Transverse colon (tissue), 4 donors: ENCODE data around the gene TNFAIP8L3.

Experiments
- POLR2AphosphoS5 ChIP-seq, 3 donors: sonication (generic); formaldehyde crosslinking; IDR thresholded peaks; one replicate each; pipeline ENCODE4 v1.6.1; 2016; ENCODE audit warnings: antibody characterized with exemption in 3 of 3
- TF ChIP-seq, protein P1 (sequence below), 5 experiments: fragments of 200-600 bp in 3 of 5; fragments of 450-650 bp in 2 of 5; sonication (generic) in 3 of 5; IDR thresholded peaks; 1 replicate in 2 of 5; 2 replicates in 3 of 5; pipeline ENCODE4 v1.5.1; 2016 to 2017; ENCODE audit warnings: antibody characterized with exemption in 5 of 5, inconsistent platforms in 3 of 5, mild to moderate bottlenecking in 2 of 5, moderate library complexity in 1 of 5

DNA sequence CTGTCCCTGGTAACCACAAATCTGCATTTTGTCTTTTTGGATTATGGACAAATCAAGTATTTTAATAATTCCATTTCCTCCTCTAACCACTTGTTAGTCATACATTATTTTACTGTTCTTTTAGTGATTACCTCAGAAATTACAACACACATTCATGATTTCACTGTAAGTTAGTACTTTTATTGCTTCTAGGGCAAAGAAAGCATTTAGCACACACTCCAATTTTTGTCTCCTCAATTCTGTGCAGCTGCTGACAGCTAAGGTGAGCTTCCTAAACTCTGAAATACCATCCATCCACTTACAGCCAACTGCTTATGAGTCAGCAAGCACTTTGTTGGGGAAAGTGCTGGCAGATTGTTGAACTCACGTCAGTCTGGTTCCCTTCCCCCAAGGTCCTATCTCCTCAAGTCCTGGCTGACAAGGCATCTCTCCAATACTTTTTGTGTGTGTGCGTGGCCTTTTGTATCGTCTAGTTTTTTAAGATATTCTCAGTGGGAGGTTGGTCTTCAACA is 49.4 kb upstream of the TNFAIP8L3 start:
- no peak for TF ChIP-seq POLR2AphosphoS5 (IDR thresholded peaks at IDR 0.05)
- TF ChIP-seq, protein P1, sequence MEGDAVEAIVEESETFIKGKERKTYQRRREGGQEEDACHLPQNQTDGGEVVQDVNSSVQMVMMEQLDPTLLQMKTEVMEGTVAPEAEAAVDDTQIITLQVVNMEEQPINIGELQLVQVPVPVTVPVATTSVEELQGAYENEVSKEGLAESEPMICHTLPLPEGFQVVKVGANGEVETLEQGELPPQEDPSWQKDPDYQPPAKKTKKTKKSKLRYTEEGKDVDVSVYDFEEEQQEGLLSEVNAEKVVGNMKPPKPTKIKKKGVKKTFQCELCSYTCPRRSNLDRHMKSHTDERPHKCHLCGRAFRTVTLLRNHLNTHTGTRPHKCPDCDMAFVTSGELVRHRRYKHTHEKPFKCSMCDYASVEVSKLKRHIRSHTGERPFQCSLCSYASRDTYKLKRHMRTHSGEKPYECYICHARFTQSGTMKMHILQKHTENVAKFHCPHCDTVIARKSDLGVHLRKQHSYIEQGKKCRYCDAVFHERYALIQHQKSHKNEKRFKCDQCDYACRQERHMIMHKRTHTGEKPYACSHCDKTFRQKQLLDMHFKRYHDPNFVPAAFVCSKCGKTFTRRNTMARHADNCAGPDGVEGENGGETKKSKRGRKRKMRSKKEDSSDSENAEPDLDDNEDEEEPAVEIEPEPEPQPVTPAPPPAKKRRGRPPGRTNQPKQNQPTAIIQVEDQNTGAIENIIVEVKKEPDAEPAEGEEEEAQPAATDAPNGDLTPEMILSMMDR (IDR thresholded peaks at IDR 0.05): no peak
